GM23338 (cell line): ENCODE results near the gene DIP2B. TPM values are rescaled to one million over a fixed set of nuclear protein-coding genes. Genes with fewer than 3 reads are reported as not detected.

Source experiments
- ATAC-seq: fragments of 200-7000 bp; cut with Tn5 transposase; 3 replicates; pipeline ENCODE4 v1.9.1; 2020
- DNase-seq: peaks from one replicate; pipeline ENCODE4 v3.0.0-alpha.2; 2015; ENCODE audit warnings: low spot score
- H2AFZ ChIP-seq: fragments of 200-600 bp; sonication (generic); 2 replicates; pipeline ENCODE4 v1.8.0; 2016; ENCODE audit warnings: antibody characterized with exemption, mild to moderate bottlenecking, moderate library complexity
- H3F3A ChIP-seq: fragments of 200-600 bp; sonication (generic); replicated peaks from 2 replicates; pipeline ENCODE4 v1.8.0; 2017; ENCODE audit warnings: antibody characterized with exemption, mixed run types, low read depth
- H3K27ac ChIP-seq: fragments of 200-600 bp; sonication (generic); 2 replicates; pipeline ENCODE4 v1.6.1; 2016; ENCODE audit warnings: low read depth
- H3K27me3 ChIP-seq: fragments of 200-600 bp; sonication (generic); 2 replicates; pipeline ENCODE4 v1.8.0; 2016; ENCODE audit warnings: mild to moderate bottlenecking, mixed run types, moderate library complexity; ENCODE audit not compliant: insufficient read depth
- H3K36me3 ChIP-seq: fragments of 200-600 bp; sonication (generic); 2 replicates; pipeline ENCODE4 v1.8.0; 2016; ENCODE audit warnings: mild to moderate bottlenecking; ENCODE audit not compliant: insufficient read depth
- H3K4me1 ChIP-seq: fragments of 200-600 bp; sonication (generic); 2 replicates; pipeline ENCODE4 v1.8.0; 2016; ENCODE audit warnings: mild to moderate bottlenecking, moderate library complexity; ENCODE audit not compliant: insufficient read depth
- H3K4me2 ChIP-seq: fragments of 200-600 bp; sonication (generic); 2 replicates; pipeline ENCODE4 v1.7.1; 2017; ENCODE audit warnings: mixed run types
- H3K4me3 ChIP-seq: fragments of 200-600 bp; sonication (generic); 2 replicates; pipeline ENCODE4 v1.6.1; 2016; ENCODE audit warnings: mixed run types
- H3K79me2 ChIP-seq: fragments of 200-600 bp; sonication (generic); replicated peaks from 2 replicates; pipeline ENCODE4 v1.8.0; 2017; ENCODE audit warnings: mild to moderate bottlenecking; ENCODE audit not compliant: insufficient read depth
- H3K9me2 ChIP-seq: fragments of 200-600 bp; sonication (generic); 2 replicates; pipeline ENCODE4 v1.8.0; 2017; ENCODE audit not compliant: insufficient read depth
- H4K20me1 ChIP-seq: fragments of 200-600 bp; sonication (generic); replicated peaks from 2 replicates; pipeline ENCODE4 v1.8.0; 2017; ENCODE audit warnings: mild to moderate bottlenecking; ENCODE audit not compliant: insufficient read depth
- H3K27ac Mint-ChIP-seq: 2 replicates; pipeline ENCODE4 v1.8.0; 2020; ENCODE audit warnings: inconsistent platforms, mild to moderate bottlenecking, moderate library complexity, mixed read lengths
- H3K27me3 Mint-ChIP-seq: 3 replicates; pipeline ENCODE4 v1.8.0; 2022; ENCODE audit warnings: low read depth, mild to moderate bottlenecking, moderate library complexity, mixed read lengths, inconsistent platforms; ENCODE audit not compliant: insufficient read depth, poor library complexity
- H3K36me3 Mint-ChIP-seq: 3 replicates; pipeline ENCODE4 v1.8.0; 2021; ENCODE audit warnings: low read depth, mild to moderate bottlenecking, inconsistent platforms, moderate library complexity, mixed read lengths
- H3K4me1 Mint-ChIP-seq: 3 replicates; pipeline ENCODE4 v1.8.0; 2020; ENCODE audit warnings: mild to moderate bottlenecking, inconsistent platforms, mixed read lengths
- H3K4me3 Mint-ChIP-seq: 3 replicates; pipeline ENCODE4 v1.8.0; 2021; ENCODE audit warnings: moderate library complexity, mild to moderate bottlenecking, inconsistent platforms, mixed read lengths
- H3K9me3 Mint-ChIP-seq: 3 replicates; pipeline ENCODE4 v1.8.0; 2020; ENCODE audit warnings: moderate library complexity, mild to moderate bottlenecking, inconsistent platforms, mixed read lengths
- CREB1 ChIP-seq: fragments of 250-450 bp; sonication (Bioruptor Pico); IDR thresholded peaks from 2 replicates; pipeline ENCODE4 v1.5.0; 2020; ENCODE audit warnings: low read depth, mild to moderate bottlenecking, moderate library complexity
- CTCF ChIP-seq, 2 experiments: fragments of 200-600 bp in 1 of 2; sonication (generic) in 1 of 2; conservative IDR thresholded peaks; 2 replicates each; pipeline versions ENCODE4 v1.5.1 to v1.6.1; 2016 to 2017; ENCODE audit warnings: antibody characterized with exemption in 2 of 2, low read depth in 2 of 2, mild to moderate bottlenecking in 2 of 2, moderate library complexity in 1 of 2
- ETS1 ChIP-seq: IDR thresholded peaks from 2 replicates; pipeline ENCODE4 v1.6.1; 2016; ENCODE audit warnings: antibody characterized with exemption
- EZH2phosphoT487 ChIP-seq: fragments of 200-600 bp; sonication (generic); IDR thresholded peaks from one replicate; pipeline ENCODE4 v1.8.1; 2018; ENCODE audit warnings: antibody characterized with exemption; ENCODE audit not compliant: unreplicated experiment
- JUNB ChIP-seq: IDR thresholded peaks from one replicate; pipeline ENCODE4 v1.6.1; 2016; ENCODE audit warnings: antibody characterized with exemption; ENCODE audit not compliant: unreplicated experiment
- POLR2AphosphoS5 ChIP-seq: IDR thresholded peaks from 2 replicates; pipeline ENCODE4 v1.6.1; 2016; ENCODE audit warnings: antibody characterized with exemption, low read depth
- STAT1 ChIP-seq: IDR thresholded peaks from one replicate; pipeline ENCODE4 v1.6.1; 2016; ENCODE audit warnings: antibody characterized with exemption; ENCODE audit not compliant: unreplicated experiment
- ZNF114 ChIP-seq: fragments of 250-450 bp; sonication (Bioruptor Pico); IDR thresholded peaks from 2 replicates; pipeline ENCODE4 v1.5.0; 2020; ENCODE audit warnings: mild to moderate bottlenecking, moderate library complexity
- ZNF331 ChIP-seq: fragments of 250-450 bp; sonication (Bioruptor Pico); IDR thresholded peaks from 2 replicates; pipeline ENCODE4 v1.5.0; 2020; ENCODE audit warnings: low read depth, mild to moderate bottlenecking, moderate library complexity
- polyA plus RNA-seq: library from polyadenylated mRNA; unstranded; fragments of >200 nt; fragmentation: Nextera tagmentation; extraction: Ambion mirVana; gene quantifications from 2 replicates; pipeline ENCODE4 v1.2.1, GENCODE V29; 2016
- total RNA-seq: library from RNA; depleted of rRNA; stranded (reverse); fragments of >200 nt; shearing (Covaris generic); gene quantifications from 2 replicates; pipeline ENCODE4 v1.2.3, GENCODE V29; 2014
- TF ChIP-seq, protein P1 (sequence below): IDR thresholded peaks from one replicate; pipeline ENCODE4 v1.6.1; 2018; ENCODE audit warnings: antibody characterized with exemption; ENCODE audit not compliant: unreplicated experiment

DIP2B gene
- total and polyA plus RNA-seq, 2 experiments from 2014 or later = 8.0 to 36.4 TPM

- no peak for TF ChIP-seq CTCF (conservative IDR thresholded peaks at IDR 0.05; ENCODE audit: low read depth in 2 of 2)
- TF ChIP-seq JUNB = no peak
- no peak for TF ChIP-seq EZH2phosphoT487
- TF ChIP-seq CREB1 = no peak
- no peak for TF ChIP-seq ZNF114 (CRISPR knock-in tag)
- no peak for TF ChIP-seq STAT1
- TF ChIP-seq, protein P1, sequence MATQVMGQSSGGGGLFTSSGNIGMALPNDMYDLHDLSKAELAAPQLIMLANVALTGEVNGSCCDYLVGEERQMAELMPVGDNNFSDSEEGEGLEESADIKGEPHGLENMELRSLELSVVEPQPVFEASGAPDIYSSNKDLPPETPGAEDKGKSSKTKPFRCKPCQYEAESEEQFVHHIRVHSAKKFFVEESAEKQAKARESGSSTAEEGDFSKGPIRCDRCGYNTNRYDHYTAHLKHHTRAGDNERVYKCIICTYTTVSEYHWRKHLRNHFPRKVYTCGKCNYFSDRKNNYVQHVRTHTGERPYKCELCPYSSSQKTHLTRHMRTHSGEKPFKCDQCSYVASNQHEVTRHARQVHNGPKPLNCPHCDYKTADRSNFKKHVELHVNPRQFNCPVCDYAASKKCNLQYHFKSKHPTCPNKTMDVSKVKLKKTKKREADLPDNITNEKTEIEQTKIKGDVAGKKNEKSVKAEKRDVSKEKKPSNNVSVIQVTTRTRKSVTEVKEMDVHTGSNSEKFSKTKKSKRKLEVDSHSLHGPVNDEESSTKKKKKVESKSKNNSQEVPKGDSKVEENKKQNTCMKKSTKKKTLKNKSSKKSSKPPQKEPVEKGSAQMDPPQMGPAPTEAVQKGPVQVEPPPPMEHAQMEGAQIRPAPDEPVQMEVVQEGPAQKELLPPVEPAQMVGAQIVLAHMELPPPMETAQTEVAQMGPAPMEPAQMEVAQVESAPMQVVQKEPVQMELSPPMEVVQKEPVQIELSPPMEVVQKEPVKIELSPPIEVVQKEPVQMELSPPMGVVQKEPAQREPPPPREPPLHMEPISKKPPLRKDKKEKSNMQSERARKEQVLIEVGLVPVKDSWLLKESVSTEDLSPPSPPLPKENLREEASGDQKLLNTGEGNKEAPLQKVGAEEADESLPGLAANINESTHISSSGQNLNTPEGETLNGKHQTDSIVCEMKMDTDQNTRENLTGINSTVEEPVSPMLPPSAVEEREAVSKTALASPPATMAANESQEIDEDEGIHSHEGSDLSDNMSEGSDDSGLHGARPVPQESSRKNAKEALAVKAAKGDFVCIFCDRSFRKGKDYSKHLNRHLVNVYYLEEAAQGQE = no peak
These were observed 29.2 kb downstream of the DIP2B start (continued) for GRCh38 chr12:50533971-50534370.

GRCh38 chr12:50536831-50537537 is 32.2 kb downstream of the DIP2B start:
- Mint-ChIP-seq H3K4me1 (peaks cover 21% of the 10 kb centered on the region), H3K36me3 (no peaks in the 10 kb centered on the region), H3K27ac (peak overlapping the region; percentile 47; the same call in 1 of the 2 replicates), H3K27me3 (peaks cover 4% of the 10 kb centered on the region), H3K4me3 (no peak overlapping the region), H3K9me3 (no peaks in the 10 kb centered on the region)
- ATAC-seq (no peak), DNase-seq (no peak)
- H2AFZ ChIP-seq = no peak overlapping the region
- H4K20me1 ChIP-seq = peaks cover 6% of the 10 kb centered on the region; the same call in 1 of the 2 replicates
- H3K79me2 ChIP-seq = peaks cover 78% of the 10 kb centered on the region
- H3K4me2 ChIP-seq = peak overlapping the region; percentile 39; the same call in 1 of the 2 replicates
- no peaks in the 10 kb centered on the region for H3K9me2 ChIP-seq
- peak overlapping the region; percentile 76 for H3K27ac ChIP-seq
- 0 out of 2 replicates have a peak, but pooled peaks cover 1% of the 10 kb centered on the region for H3F3A ChIP-seq
- H3K4me3 ChIP-seq = no peak overlapping the region
- H3K36me3 ChIP-seq = no peaks in the 10 kb centered on the region
- H3K4me1 ChIP-seq = peaks cover 51% of the 10 kb centered on the region
- H3K27me3 ChIP-seq = no peaks in the 10 kb centered on the region
- no peak for TF ChIP-seq ZNF331
- no peak for TF ChIP-seq ETS1
- TF ChIP-seq, protein P1 = no peak
- TF ChIP-seq EZH2phosphoT487 = no peak
- no peak for TF ChIP-seq POLR2AphosphoS5
